Measurements from ENCODE around the gene CCDC54.

Gene CCDC54

DNA sequence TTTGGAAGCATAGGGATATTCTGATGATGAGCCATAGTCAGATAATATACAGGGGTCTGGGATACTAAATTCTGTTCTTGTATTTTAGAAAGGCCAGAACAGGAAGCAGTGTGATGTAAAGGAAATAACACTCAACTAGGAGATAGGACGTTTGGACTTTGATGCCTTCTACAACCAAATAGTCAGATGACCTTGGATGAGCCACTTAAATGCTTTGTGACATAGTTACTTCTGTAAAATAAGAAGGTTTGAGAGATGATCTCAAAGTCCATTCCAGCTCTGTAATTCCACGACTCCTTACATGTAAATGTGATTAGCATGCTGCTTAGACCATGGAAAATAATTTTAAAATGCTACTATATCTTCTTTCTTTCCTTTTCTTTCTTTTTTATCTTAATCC lies 29.5 kb upstream of the CCDC54 start:
- TF ChIP-seq, protein P1, sequence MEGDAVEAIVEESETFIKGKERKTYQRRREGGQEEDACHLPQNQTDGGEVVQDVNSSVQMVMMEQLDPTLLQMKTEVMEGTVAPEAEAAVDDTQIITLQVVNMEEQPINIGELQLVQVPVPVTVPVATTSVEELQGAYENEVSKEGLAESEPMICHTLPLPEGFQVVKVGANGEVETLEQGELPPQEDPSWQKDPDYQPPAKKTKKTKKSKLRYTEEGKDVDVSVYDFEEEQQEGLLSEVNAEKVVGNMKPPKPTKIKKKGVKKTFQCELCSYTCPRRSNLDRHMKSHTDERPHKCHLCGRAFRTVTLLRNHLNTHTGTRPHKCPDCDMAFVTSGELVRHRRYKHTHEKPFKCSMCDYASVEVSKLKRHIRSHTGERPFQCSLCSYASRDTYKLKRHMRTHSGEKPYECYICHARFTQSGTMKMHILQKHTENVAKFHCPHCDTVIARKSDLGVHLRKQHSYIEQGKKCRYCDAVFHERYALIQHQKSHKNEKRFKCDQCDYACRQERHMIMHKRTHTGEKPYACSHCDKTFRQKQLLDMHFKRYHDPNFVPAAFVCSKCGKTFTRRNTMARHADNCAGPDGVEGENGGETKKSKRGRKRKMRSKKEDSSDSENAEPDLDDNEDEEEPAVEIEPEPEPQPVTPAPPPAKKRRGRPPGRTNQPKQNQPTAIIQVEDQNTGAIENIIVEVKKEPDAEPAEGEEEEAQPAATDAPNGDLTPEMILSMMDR (IDR thresholded peaks at IDR 0.05; ENCODE audit: control extremely low read depth, extremely low read depth, low read depth, missing control alignments), result no peak
- CTCF ChIA-PET, result no interaction called here
- no peak for DNase-seq (ENCODE audit: extremely low spot score)
- POLR2A ChIA-PET, result no interaction called here

DNA sequence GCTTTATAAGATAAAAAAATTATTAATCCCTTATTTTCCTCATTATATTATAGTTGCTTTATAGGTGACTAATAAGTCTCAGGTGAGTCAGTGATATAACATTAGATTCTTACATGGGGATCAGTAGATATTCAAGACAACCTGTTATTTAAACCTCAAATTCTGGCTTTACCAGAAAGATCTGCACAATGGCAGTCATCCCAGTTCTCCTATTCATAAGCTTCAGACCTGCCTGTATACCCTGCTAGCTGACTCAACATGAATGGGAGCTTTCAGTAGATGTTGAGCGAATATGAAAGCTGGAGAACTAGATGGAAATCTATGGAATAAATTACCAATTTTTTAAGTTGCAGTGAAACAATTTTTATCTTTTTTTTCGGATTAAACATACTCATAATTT lies 20.5 kb upstream of the CCDC54 start:
- CTCF ChIA-PET, result no interaction called here
- POLR2A ChIA-PET, result no interaction called here
- no peak for DNase-seq (ENCODE audit: extremely low spot score)

DNA sequence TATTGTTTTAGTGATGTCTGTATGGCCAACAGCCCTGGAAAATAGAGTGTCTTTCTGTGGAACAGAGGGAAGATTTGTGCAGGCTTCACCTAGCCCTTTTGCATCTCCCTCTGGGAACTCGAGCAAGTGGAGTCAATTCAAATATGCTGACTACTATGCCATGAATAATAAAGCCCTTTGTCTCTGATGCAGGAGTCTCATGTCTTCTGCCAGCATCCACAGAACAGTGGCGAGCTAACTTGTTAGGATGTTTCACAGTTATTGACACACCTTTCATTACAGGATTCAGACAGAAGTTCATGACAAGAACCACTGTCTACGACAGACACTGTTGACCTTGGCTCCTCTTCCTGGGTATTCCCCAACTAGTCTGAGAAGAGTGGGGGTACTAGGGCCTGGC lies 15.6 kb upstream of the CCDC54 start:
- DNase-seq (ENCODE audit: extremely low spot score), result no peak
- POLR2A ChIA-PET, result no interaction called here
- CTCF ChIA-PET, result interaction anchor here (0.8 to 1.4 kb wide), 2 partner anchors 10 to 11 kb away, joined by 3 to 6 read pairs; no protein-coding TSS in a partner anchor
- TF ChIP-seq, protein P1 (IDR thresholded peaks at IDR 0.05; ENCODE audit: control extremely low read depth, extremely low read depth, low read depth, missing control alignments), result no peak

More for the DNA sequence above, 20.5 kb upstream of the CCDC54 start:
- TF ChIP-seq, protein P1 (IDR thresholded peaks at IDR 0.05; ENCODE audit: control extremely low read depth, extremely low read depth, low read depth, missing control alignments), result no peak

DNA sequence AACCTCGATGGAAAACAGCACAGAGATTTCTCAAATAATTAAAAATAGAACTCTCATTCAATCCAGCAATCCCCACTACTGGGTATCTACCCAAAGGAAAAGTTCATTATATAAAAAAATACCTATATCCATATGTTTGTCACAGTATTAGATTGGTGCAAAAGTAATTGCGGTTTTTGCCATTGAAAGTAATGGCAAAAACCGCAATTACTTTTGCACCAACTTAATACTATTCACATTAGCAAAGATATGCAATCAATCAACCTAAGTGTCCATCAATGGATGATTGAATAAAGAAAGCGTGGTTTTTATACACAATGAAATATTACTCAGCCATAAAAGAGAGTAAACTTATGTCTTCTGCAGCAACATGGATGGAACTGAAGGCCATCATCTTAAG lies 12.2 kb upstream of the CCDC54 start:
- POLR2A ChIA-PET, result no interaction called here
- CTCF ChIA-PET, result no interaction called here
- TF ChIP-seq, protein P1 (IDR thresholded peaks at IDR 0.05; ENCODE audit: control extremely low read depth, extremely low read depth, low read depth, missing control alignments), result no peak
- no peak for DNase-seq (ENCODE audit: extremely low spot score)

DNA sequence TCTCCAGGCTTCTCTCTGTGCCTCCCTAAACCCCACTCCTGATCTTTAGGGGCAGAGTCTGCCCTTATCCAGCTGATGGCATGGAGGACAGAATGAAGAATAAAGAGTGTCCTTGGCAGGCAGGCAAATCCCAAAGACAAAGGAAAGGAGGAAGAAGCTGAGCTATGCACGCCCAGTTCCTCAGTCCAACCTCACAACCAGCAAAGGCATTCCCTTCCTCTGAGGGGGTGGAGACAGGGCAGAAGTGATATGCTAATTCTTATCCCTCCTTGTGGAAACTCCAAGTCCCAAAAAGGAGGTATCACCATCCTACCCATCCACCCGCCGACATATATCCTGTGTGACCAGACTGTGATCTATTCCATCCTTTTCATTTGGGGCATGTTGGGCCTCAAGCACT lies 10.5 kb upstream of the CCDC54 start:
- POLR2A ChIA-PET, result no interaction called here

DNA sequence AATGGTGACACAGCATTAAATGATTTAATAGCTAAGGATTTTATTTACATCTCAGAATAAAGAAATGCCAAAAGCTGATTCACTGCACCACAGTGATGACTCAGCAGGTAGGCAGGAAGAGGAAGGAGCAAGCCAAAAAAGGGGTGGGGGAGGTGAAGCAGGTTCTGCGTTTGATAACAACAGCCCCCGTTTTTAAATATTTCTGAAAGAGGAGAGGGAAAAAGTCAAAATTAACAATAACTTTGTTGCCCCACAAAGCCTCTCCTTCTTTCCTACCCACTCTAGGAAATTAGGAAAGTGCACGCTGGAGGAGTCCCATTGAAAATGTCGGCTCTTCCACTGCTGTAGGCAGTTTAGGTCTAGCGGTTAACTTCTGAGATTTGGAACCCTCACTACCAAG lies 9.9 kb upstream of the CCDC54 start:
- CTCF ChIA-PET, result no interaction called here
- no peak for DNase-seq (ENCODE audit: extremely low spot score)
- POLR2A ChIA-PET, result no interaction called here
- TF ChIP-seq, protein P1 (IDR thresholded peaks at IDR 0.05; ENCODE audit: control extremely low read depth, extremely low read depth, low read depth, missing control alignments), result no peak

More for the DNA sequence above, 10.5 kb upstream of the CCDC54 start:
- DNase-seq (ENCODE audit: extremely low spot score), result no peak
- CTCF ChIA-PET, result no interaction called here
- TF ChIP-seq, protein P1 (IDR thresholded peaks at IDR 0.05; ENCODE audit: control extremely low read depth, extremely low read depth, low read depth, missing control alignments), result no peak

Measured in GM10248 (cell line).